Frontal cortex (tissue), 4 donors: Measurements from ENCODE around the gene YJU2. TPM values are rescaled to one million over a fixed set of nuclear protein-coding genes. Genes with fewer than 3 reads are reported as not detected.
A peak's percentile ranks its signal among the peaks of the same experiment; 100 is the strongest.
"Not testable (repeated sequence)": the region's sequence is repeated elsewhere in the genome, so short reads cannot be mapped to it uniquely, and the experiment has no call there.

ENCODE experiments used
- DNase-seq, 2 donors: peaks; one replicate each; pipeline ENCODE4 v3.0.0; 2012; ENCODE audit warnings: low spot score in 2 of 2
- FAIRE-seq: peaks from 2 replicates; lab custom pipeline; 2012; peaks lifted over from hg19 to GRCh38; lab: Jason Lieb, UNC
- total RNA-seq: library from RNA; depleted of rRNA; stranded (reverse); fragments of >200 nt; gene quantifications from one replicate; pipeline ENCODE4 v1.2.3, GENCODE V29; 2014
- donor health status: control.
- donor health status: control.
- donor health status: control.

Gene YJU2
- total RNA-seq = 17.9 TPM

GRCh38 chr19:4246767-4247593 is at the start of gene YJU2:
Gene YJU2, plus strand, starts transcription at chr19:4247080. Its CDS starts 67 bp downstream, at chr19:4247147.
- peak; percentile 91 to 98 for DNase-seq
- FAIRE-seq = no peak

- FAIRE-seq = no peak
- DNase-seq = no peak
Measured at GRCh38 chr19:4197228-4197624, 49.7 kb upstream of the YJU2 start.

GRCh38 chr19:4197625-4198466 is 49.0 kb upstream of the YJU2 start:
- DNase-seq (peak in 1 of 2 donors; percentile 49), FAIRE-seq (no peak)

GRCh38 chr19:4198467-4199126 is 48.3 kb upstream of the YJU2 start:
- DNase-seq (peak in 1 of 2 donors; percentile 60), FAIRE-seq (no peak)

- FAIRE-seq = no peak
- no peak for DNase-seq
Measured at GRCh38 chr19:4199699-4200293, 47.1 kb upstream of the YJU2 start.

- FAIRE-seq (no peak), DNase-seq (no peak)
Measured at GRCh38 chr19:4200940-4201542, 45.8 kb upstream of the YJU2 start.

GRCh38 chr19:4201798-4202197 is 45.1 kb upstream of the YJU2 start:
- FAIRE-seq = no peak

GRCh38 chr19:4206818-4207484 is 39.9 kb upstream of the YJU2 start:
- no peak for FAIRE-seq
- no peak for DNase-seq

More at GRCh38 chr19:4201798-4202197, 45.1 kb upstream of the YJU2 start:
- DNase-seq = no peak

GRCh38 chr19:4208385-4209094 is 38.3 kb upstream of the YJU2 start:
- no peak for DNase-seq
- FAIRE-seq = no peak

- no peak for FAIRE-seq
- DNase-seq = no peak
Measured at GRCh38 chr19:4210166-4210731, 36.6 kb upstream of the YJU2 start.

GRCh38 chr19:4213116-4213515 is 33.8 kb upstream of the YJU2 start:
- DNase-seq (no peak), FAIRE-seq (no peak)

GRCh38 chr19:4215807-4216206 is 31.1 kb upstream of the YJU2 start:
- DNase-seq = no peak
- no peak for FAIRE-seq

- no peak for DNase-seq
- FAIRE-seq = no peak
Measured at GRCh38 chr19:4216846-4217245, 30.0 kb upstream of the YJU2 start.

- DNase-seq (no peak), FAIRE-seq (no peak)
Measured at GRCh38 chr19:4217429-4218264, 29.2 kb upstream of the YJU2 start.

- not testable (repeated sequence) for DNase-seq, FAIRE-seq
Measured at GRCh38 chr19:4218523-4218922, 28.4 kb upstream of the YJU2 start.

- no peak for FAIRE-seq
- DNase-seq = no peak
Measured at GRCh38 chr19:4220188-4220587, 26.7 kb upstream of the YJU2 start.

- FAIRE-seq (no peak), DNase-seq (no peak)
Measured at GRCh38 chr19:4224470-4224869, 22.4 kb upstream of the YJU2 start.
